ENCODE measurements around the gene PRR23E.

- TF ChIP-seq CTCF (IDR thresholded peaks at IDR 0.05) (no peak), POLR2A (IDR thresholded peaks at IDR 0.05) (no peak)
These were observed 17.1 kb downstream of the PRR23E start for GRCh38 chr3:127209840-127210653.

Measured in esophagus squamous epithelium (tissue), 4 donors.